ENCODE data around the gene EPB41L2.

DNA sequence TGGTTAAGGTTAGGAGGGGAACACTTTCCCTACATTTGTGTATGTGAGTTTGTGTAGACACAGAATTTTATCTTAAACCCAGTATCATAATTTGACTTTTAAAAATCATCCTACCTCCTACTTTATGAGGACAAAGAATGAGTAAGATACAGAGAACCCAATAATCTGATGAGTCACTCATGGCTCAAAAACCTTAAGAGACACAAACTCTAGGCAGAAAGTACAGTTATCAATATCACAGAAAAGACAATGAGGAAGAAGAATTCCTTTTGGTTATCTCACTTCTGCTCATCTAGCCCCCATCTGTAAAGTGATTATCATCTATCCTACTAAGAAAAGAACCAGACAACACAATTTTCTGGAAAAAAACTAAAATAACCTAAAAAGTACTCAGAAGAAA lies 87.7 kb downstream of the EPB41L2 start:
- TF ChIP-seq, protein P1, sequence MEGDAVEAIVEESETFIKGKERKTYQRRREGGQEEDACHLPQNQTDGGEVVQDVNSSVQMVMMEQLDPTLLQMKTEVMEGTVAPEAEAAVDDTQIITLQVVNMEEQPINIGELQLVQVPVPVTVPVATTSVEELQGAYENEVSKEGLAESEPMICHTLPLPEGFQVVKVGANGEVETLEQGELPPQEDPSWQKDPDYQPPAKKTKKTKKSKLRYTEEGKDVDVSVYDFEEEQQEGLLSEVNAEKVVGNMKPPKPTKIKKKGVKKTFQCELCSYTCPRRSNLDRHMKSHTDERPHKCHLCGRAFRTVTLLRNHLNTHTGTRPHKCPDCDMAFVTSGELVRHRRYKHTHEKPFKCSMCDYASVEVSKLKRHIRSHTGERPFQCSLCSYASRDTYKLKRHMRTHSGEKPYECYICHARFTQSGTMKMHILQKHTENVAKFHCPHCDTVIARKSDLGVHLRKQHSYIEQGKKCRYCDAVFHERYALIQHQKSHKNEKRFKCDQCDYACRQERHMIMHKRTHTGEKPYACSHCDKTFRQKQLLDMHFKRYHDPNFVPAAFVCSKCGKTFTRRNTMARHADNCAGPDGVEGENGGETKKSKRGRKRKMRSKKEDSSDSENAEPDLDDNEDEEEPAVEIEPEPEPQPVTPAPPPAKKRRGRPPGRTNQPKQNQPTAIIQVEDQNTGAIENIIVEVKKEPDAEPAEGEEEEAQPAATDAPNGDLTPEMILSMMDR (conservative IDR thresholded peaks at IDR 0.05; ENCODE audit: low read depth, low read length), result no peak
- TF ChIP-seq EZH2 (IDR thresholded peaks at IDR 0.05; ENCODE audit: borderline replicate concordance, low read depth, low read length, poor library complexity, severe bottlenecking), result no peak
